ENCODE results near the gene AUTS2. TPM values are rescaled to one million over a fixed set of nuclear protein-coding genes. Genes with fewer than 3 reads are reported as not detected.

The AUTS2 gene
- total and polyA plus RNA-seq, 2 of the 8 experiments (the other 6 are each of a cell fraction or from before 2014, with no cell fraction given): 25.9 to 101 TPM

DNA sequence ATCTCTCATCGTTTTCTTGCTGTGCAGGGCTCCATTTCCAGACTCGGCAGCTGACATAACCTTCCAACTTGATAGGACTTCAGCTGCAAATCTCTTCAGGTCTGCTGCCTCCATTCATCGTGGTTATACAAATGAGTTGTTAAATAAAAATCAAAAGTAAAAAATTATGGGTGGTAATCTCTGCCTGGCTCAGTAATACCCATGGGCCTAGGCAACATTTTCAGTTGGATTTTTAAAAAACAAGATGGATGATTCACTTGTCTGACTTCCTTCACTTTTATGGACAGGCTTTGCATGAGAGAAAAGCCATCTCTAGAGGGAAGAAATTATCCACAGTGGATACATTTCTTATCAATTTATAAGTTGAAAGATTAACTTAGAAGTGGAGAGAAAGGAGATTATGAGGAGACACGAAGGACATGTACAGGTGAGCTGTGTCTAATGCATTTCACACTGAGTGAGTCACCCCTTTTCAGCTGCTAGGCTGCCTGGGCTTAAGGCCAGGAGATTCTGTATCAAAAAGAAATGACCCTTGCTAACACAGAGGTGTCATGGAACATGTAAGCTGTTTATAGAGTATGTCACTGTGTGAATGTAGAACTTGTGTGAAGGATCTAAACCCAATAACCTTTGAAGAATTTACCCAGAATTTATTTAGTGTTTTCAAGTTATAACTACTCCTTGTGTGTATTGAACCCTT lies 495.1 kb downstream of the AUTS2 start:
- 85% methylated on average over 4 of the region's 4 CpGs; no CpG with 5 or more reads in 1 of the 2 experiments for WGBS, 2 experiments (ENCODE audit: extremely low coverage in 1 of 2, insufficient coverage in 1 of 2, insufficient read length in 1 of 2, insufficient replicate concordance in 2 of 2, low coverage in 1 of 2, low lambda C conversion rate in 2 of 2, missing lambda C conversion rate in 1 of 2)
- H2BK20ac ChIP-seq (ENCODE audit: low read length): no peak overlapping the region
- H3K4me3 ChIP-seq (ENCODE audit: extremely low read depth in 1 of 4, insufficient read depth in 2 of 4, low read depth in 3 of 4, low read length in 4 of 4): no peak overlapping the region
- H2BK12ac ChIP-seq (ENCODE audit: low read depth, low read length): no peak overlapping the region
- no peak overlapping the region for H2AFZ ChIP-seq (ENCODE audit: low read length)
- no peak overlapping the region for H3K18ac ChIP-seq (ENCODE audit: extremely low read depth, low read length)
- H2BK5ac ChIP-seq (ENCODE audit: low read depth, low read length): no peak overlapping the region
- no peak overlapping the region for H4K91ac ChIP-seq (replicated peaks; ENCODE audit: insufficient read length, low read length)
- no peaks in the 10 kb centered on the region for H3K79me1 ChIP-seq (ENCODE audit: low read depth, low read length)
- H2BK15ac ChIP-seq (ENCODE audit: low read length): no peak overlapping the region
- no peaks in the 10 kb centered on the region for H3K9me3 ChIP-seq (ENCODE audit: insufficient read depth in 2 of 2, low read depth in 1 of 2, low read length in 1 of 2)
- no peak overlapping the region for H2AK5ac ChIP-seq (ENCODE audit: low read depth, low read length)
- H3K4me1 ChIP-seq (replicated peaks in 1 of 4; ENCODE audit: control insufficient read depth in 3 of 4, insufficient read depth in 4 of 4, low read length in 3 of 4): peaks cover 0 to 6% (median 3%) of the 10 kb centered on the region in 4 experiments; a peak in 3 of 7 replicates
- H3K79me2 ChIP-seq (ENCODE audit: control insufficient read depth in 1 of 2, insufficient read depth in 2 of 2, low read length in 2 of 2): no peaks in the 10 kb centered on the region
- no peak overlapping the region for H4K5ac ChIP-seq (ENCODE audit: insufficient read length, low read depth, low read length)
- no peak for FAIRE-seq
- H2BK120ac ChIP-seq (replicated peaks; ENCODE audit: low read depth, low read length): no peak overlapping the region
- no peaks in the 10 kb centered on the region for H4K20me1 ChIP-seq (replicated peaks in 1 of 2; ENCODE audit: control insufficient read depth in 1 of 2, insufficient read depth in 2 of 2, low read length in 2 of 2)
- H3K14ac ChIP-seq (ENCODE audit: insufficient read length): no peak overlapping the region
- no peak overlapping the region for H3K23ac ChIP-seq (ENCODE audit: insufficient read length)
- H3K4me2 ChIP-seq (ENCODE audit: insufficient read depth in 1 of 2, low read depth in 2 of 2, low read length in 2 of 2): no peak overlapping the region
- POLR2A ChIA-PET (ENCODE audit: partially characterized antibody): no interaction called here
- TF ChIP-seq, protein P1, sequence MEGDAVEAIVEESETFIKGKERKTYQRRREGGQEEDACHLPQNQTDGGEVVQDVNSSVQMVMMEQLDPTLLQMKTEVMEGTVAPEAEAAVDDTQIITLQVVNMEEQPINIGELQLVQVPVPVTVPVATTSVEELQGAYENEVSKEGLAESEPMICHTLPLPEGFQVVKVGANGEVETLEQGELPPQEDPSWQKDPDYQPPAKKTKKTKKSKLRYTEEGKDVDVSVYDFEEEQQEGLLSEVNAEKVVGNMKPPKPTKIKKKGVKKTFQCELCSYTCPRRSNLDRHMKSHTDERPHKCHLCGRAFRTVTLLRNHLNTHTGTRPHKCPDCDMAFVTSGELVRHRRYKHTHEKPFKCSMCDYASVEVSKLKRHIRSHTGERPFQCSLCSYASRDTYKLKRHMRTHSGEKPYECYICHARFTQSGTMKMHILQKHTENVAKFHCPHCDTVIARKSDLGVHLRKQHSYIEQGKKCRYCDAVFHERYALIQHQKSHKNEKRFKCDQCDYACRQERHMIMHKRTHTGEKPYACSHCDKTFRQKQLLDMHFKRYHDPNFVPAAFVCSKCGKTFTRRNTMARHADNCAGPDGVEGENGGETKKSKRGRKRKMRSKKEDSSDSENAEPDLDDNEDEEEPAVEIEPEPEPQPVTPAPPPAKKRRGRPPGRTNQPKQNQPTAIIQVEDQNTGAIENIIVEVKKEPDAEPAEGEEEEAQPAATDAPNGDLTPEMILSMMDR (IDR thresholded peaks at IDR 0.05; ENCODE audit: control extremely low read depth in 1 of 3, insufficient read depth in 1 of 3, low read depth in 1 of 3, low read length in 3 of 3): no peak
- TF ChIP-seq RXRA (IDR thresholded peaks at IDR 0.05; ENCODE audit: insufficient read depth, low read depth, low read length) (no peak), TEAD4 (IDR thresholded peaks at IDR 0.05; ENCODE audit: low read depth, low read length) (no peak)
- no peaks in the 10 kb centered on the region for H3K23me2 ChIP-seq (ENCODE audit: low read depth, low read length)
- no peak for DNase-seq (ENCODE audit: low read depth in 1 of 2, low spot score in 2 of 2)
- no peak overlapping the region for H3K56ac ChIP-seq (replicated peaks; ENCODE audit: insufficient read length, low read depth, low read length)
- H3K27me3 ChIP-seq (replicated peaks in 1 of 4; ENCODE audit: control insufficient read depth in 3 of 4, extremely low read depth in 1 of 4, insufficient read depth in 3 of 4, low read length in 3 of 4): no peaks in the 10 kb centered on the region
- H3K4ac ChIP-seq (replicated peaks; ENCODE audit: insufficient read length, low read depth, low read length): no peak overlapping the region
- CTCF ChIA-PET (ENCODE audit: partially characterized antibody): interaction anchor here (0.6 to 1.2 kb wide), 3 partner anchors 9 to 412 kb away, joined by 3 to 4 read pairs (median 3); no protein-coding TSS in a partner anchor
- H3K36me3 ChIP-seq (ENCODE audit: control insufficient read depth in 2 of 4, insufficient read depth in 4 of 4, low read length in 3 of 4): no peaks in the 10 kb centered on the region
- no peak overlapping the region for H3K27ac ChIP-seq (ENCODE audit: low read depth, low read length)
- no peak overlapping the region for H3K9ac ChIP-seq (replicated peaks in 1 of 4; ENCODE audit: extremely low read depth in 1 of 4, low read depth in 3 of 4, low read length in 3 of 4)
- H4K8ac ChIP-seq (ENCODE audit: extremely low read depth, insufficient read depth, low read length): no peak overlapping the region
